ENCODE data around the gene OTX1.

DNA sequence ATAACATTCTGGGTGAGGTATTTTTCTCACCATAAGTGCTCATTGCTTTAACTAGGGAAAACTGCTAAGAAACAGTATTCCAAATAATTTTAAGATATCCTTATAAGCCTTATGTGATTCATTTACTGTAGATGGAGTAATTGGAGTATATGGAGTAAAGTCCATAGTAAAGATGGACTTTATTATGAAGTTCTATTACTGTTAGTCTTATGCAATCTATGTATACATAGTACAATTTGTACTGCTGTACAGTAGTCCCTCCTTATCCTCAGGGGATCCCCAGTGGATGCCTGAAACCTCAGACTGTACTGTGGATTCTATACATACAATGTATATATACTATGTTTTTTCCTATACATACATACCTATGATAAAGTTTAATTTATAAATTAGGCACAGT is 41.1 kb upstream of the OTX1 start:
- TF ChIP-seq CTCF (IDR thresholded peaks at IDR 0.05; ENCODE audit: low read depth, low read length, missing input control) (no peak), ATF3 (IDR thresholded peaks at IDR 0.05) (no peak), JUND (IDR thresholded peaks at IDR 0.05) (no peak), YY1 (IDR thresholded peaks at IDR 0.05) (no peak)
